SK-N-SH treated with all-trans-retinoic acid at 6 μM for 48 hours (cell line): Measurements from ENCODE around the gene INPP5B.
"Not testable (repeated sequence)": the region's sequence is repeated elsewhere in the genome, so short reads cannot be mapped to it uniquely, and the experiment has no call there.

Source experiments
- ARNTL ChIP-seq: fragments of 450-650 bp; formaldehyde crosslinking; IDR thresholded peaks from 2 replicates; pipeline ENCODE4 v1.5.0; 2020; ENCODE audit warnings: low read depth, mild to moderate bottlenecking, moderate library complexity, borderline replicate concordance
- CREB5 ChIP-seq: fragments of 250-450 bp; sonication (Bioruptor Pico); IDR thresholded peaks from 2 replicates; pipeline ENCODE4 v1.5.1; 2020; ENCODE audit warnings: low read depth, mild to moderate bottlenecking, moderate library complexity
- CSDC2 ChIP-seq: fragments of 250-450 bp; sonication (Bioruptor Pico); IDR thresholded peaks from 2 replicates; pipeline ENCODE4 v1.5.0; 2020; ENCODE audit warnings: mild to moderate bottlenecking, moderate library complexity
- ESRRG ChIP-seq: fragments of 250-450 bp; sonication (Bioruptor Pico); IDR thresholded peaks from 2 replicates; pipeline ENCODE4 v1.6.1; 2021; ENCODE audit warnings: mild to moderate bottlenecking
- GLIS3 ChIP-seq: fragments of 250-450 bp; sonication (Bioruptor Pico); IDR thresholded peaks from 2 replicates; pipeline ENCODE4 v1.5.0; 2020; ENCODE audit warnings: mild to moderate bottlenecking, moderate library complexity
- ISL1 ChIP-seq: fragments of 250-450 bp; sonication (Bioruptor Pico); IDR thresholded peaks from 2 replicates; pipeline ENCODE4 v2.1.2; 2022; ENCODE audit warnings: mild to moderate bottlenecking, moderate library complexity
- OSR1 ChIP-seq: fragments of 250-450 bp; sonication (Bioruptor Pico); IDR thresholded peaks from 2 replicates; pipeline ENCODE4 v1.8.0; 2022; ENCODE audit warnings: moderate library complexity, mild to moderate bottlenecking, inconsistent platforms
- POU6F1 ChIP-seq: fragments of 250-450 bp; sonication (Bioruptor Pico); IDR thresholded peaks from 2 replicates; pipeline ENCODE4 v1.8.0; 2021; ENCODE audit warnings: low read depth, mild to moderate bottlenecking, moderate library complexity, borderline replicate concordance
- RARB ChIP-seq: fragments of 250-450 bp; sonication (Bioruptor Pico); IDR thresholded peaks from 2 replicates; pipeline ENCODE4 v1.8.0; 2021; ENCODE audit warnings: mild to moderate bottlenecking, moderate library complexity
- TCF4 ChIP-seq: fragments of 250-450 bp; sonication (Bioruptor Pico); IDR thresholded peaks from 2 replicates; pipeline ENCODE4 v1.8.0; 2021; ENCODE audit warnings: mild to moderate bottlenecking, moderate library complexity, borderline replicate concordance
- ZFP30 ChIP-seq: fragments of 450-650 bp; formaldehyde crosslinking; IDR thresholded peaks from 2 replicates; pipeline ENCODE4 v1.5.0; 2022; ENCODE audit warnings: mild to moderate bottlenecking, moderate library complexity
- TF ChIP-seq, protein P1 (sequence below): fragments of 250-450 bp; sonication (Bioruptor Pico); IDR thresholded peaks from 2 replicates; pipeline ENCODE4 v1.5.0; 2020; ENCODE audit warnings: mild to moderate bottlenecking, moderate library complexity
- TF ChIP-seq, protein P2 (sequence below): fragments of 250-450 bp; sonication (Bioruptor Pico); IDR thresholded peaks from 2 replicates; pipeline ENCODE4 v1.5.1; 2021; ENCODE audit warnings: mild to moderate bottlenecking, moderate library complexity
- TF ChIP-seq, protein P3 (sequence below): fragments of 250-450 bp; sonication (Bioruptor Pico); IDR thresholded peaks from 2 replicates; pipeline ENCODE4 v1.8.0; 2020; ENCODE audit warnings: mild to moderate bottlenecking, moderate library complexity, borderline replicate concordance

DNA sequence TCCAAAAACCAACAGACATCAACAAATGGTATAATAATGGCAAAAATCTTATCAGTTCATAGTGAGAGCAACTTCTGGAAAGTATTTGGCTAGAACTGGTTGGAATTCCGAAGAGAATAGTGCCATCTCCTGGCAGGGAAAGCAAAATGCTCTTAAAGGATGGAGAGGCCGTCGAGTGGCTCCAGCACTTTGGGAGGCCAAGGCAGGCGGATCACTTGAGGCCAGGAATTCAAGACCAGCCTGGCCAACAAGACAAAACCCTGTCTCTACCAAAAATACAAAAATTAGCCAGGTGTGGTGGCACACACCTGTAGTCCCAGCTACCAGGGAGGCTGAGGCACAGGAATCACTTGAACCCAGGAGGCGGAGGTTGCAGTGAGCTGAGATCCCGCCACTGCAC, 28.2 kb upstream of the INPP5B start:
- not testable (repeated sequence) for TF ChIP-seq ISL1, RARB, ARNTL, OSR1, TCF4, ESRRG, GLIS3, ZFP30, CSDC2, POU6F1, CREB5 (CRISPR knock-in tag)
- TF ChIP-seq, protein P1, sequence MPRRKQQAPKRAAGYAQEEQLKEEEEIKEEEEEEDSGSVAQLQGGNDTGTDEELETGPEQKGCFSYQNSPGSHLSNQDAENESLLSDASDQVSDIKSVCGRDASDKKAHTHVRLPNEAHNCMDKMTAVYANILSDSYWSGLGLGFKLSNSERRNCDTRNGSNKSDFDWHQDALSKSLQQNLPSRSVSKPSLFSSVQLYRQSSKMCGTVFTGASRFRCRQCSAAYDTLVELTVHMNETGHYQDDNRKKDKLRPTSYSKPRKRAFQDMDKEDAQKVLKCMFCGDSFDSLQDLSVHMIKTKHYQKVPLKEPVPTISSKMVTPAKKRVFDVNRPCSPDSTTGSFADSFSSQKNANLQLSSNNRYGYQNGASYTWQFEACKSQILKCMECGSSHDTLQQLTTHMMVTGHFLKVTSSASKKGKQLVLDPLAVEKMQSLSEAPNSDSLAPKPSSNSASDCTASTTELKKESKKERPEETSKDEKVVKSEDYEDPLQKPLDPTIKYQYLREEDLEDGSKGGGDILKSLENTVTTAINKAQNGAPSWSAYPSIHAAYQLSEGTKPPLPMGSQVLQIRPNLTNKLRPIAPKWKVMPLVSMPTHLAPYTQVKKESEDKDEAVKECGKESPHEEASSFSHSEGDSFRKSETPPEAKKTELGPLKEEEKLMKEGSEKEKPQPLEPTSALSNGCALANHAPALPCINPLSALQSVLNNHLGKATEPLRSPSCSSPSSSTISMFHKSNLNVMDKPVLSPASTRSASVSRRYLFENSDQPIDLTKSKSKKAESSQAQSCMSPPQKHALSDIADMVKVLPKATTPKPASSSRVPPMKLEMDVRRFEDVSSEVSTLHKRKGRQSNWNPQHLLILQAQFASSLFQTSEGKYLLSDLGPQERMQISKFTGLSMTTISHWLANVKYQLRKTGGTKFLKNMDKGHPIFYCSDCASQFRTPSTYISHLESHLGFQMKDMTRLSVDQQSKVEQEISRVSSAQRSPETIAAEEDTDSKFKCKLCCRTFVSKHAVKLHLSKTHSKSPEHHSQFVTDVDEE (CRISPR knock-in tag) = not testable (repeated sequence)
- TF ChIP-seq, protein P2, sequence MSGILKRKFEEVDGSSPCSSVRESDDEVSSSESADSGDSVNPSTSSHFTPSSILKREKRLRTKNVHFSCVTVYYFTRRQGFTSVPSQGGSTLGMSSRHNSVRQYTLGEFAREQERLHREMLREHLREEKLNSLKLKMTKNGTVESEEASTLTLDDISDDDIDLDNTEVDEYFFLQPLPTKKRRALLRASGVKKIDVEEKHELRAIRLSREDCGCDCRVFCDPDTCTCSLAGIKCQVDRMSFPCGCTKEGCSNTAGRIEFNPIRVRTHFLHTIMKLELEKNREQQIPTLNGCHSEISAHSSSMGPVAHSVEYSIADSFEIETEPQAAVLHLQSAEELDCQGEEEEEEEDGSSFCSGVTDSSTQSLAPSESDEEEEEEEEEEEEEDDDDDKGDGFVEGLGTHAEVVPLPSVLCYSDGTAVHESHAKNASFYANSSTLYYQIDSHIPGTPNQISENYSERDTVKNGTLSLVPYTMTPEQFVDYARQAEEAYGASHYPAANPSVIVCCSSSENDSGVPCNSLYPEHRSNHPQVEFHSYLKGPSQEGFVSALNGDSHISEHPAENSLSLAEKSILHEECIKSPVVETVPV = not testable (repeated sequence)
- TF ChIP-seq, protein P3, sequence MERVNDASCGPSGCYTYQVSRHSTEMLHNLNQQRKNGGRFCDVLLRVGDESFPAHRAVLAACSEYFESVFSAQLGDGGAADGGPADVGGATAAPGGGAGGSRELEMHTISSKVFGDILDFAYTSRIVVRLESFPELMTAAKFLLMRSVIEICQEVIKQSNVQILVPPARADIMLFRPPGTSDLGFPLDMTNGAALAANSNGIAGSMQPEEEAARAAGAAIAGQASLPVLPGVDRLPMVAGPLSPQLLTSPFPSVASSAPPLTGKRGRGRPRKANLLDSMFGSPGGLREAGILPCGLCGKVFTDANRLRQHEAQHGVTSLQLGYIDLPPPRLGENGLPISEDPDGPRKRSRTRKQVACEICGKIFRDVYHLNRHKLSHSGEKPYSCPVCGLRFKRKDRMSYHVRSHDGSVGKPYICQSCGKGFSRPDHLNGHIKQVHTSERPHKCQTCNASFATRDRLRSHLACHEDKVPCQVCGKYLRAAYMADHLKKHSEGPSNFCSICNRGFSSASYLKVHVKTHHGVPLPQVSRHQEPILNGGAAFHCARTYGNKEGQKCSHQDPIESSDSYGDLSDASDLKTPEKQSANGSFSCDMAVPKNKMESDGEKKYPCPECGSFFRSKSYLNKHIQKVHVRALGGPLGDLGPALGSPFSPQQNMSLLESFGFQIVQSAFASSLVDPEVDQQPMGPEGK (CRISPR knock-in tag) = not testable (repeated sequence)
